HEK293 (cell line): ENCODE measurements around the gene ACSF2.

Experiments
- RBAK ChIP-seq: fragments of 450-650 bp; formaldehyde crosslinking; IDR thresholded peaks from 2 replicates; pipeline ENCODE4 v1.5.1; 2016; ENCODE audit warnings: missing biosample characterization, missing genetic modification characterization
- SETDB1 ChIP-seq: IDR thresholded peaks from one replicate; pipeline ENCODE4 v1.6.1; 2017; ENCODE audit warnings: mild to moderate bottlenecking, low read length, moderate library complexity, mixed read lengths; ENCODE audit not compliant: insufficient read length
- ZBTB21 ChIP-seq: fragments of 450-650 bp; formaldehyde crosslinking; IDR thresholded peaks from 2 replicates; pipeline ENCODE4 v1.5.1; 2017; ENCODE audit warnings: missing biosample characterization, missing genetic modification characterization
- ZNF549 ChIP-seq: fragments of 450-650 bp; IDR thresholded peaks from 2 replicates; pipeline ENCODE4 v1.5.1; 2018; ENCODE audit warnings: missing biosample characterization, missing genetic modification characterization, mild to moderate bottlenecking, inconsistent platforms, moderate library complexity
- ZNF776 ChIP-seq: fragments of 450-650 bp; formaldehyde crosslinking; IDR thresholded peaks from 2 replicates; pipeline ENCODE4 v1.5.0; 2017; ENCODE audit warnings: missing biosample characterization, missing genetic modification characterization, borderline replicate concordance
- TF ChIP-seq, protein P1 (sequence below): fragments of 450-650 bp; formaldehyde crosslinking; IDR thresholded peaks from 2 replicates; pipeline ENCODE4 v1.5.1; 2016; ENCODE audit warnings: missing biosample characterization, missing genetic modification characterization
- TF ChIP-seq, protein P2 (sequence below): fragments of 450-650 bp; formaldehyde crosslinking; IDR thresholded peaks from 2 replicates; pipeline ENCODE4 v1.5.1; 2016; ENCODE audit warnings: missing biosample characterization, missing genetic modification characterization
- TF ChIP-seq, protein P3 (sequence below): fragments of 450-650 bp; formaldehyde crosslinking; IDR thresholded peaks from 2 replicates; pipeline ENCODE4 v1.5.1; 2016; ENCODE audit warnings: missing biosample characterization, missing genetic modification characterization
- TF ChIP-seq, protein P4 (sequence below): IDR thresholded peaks from 2 replicates; pipeline ENCODE4 v1.6.1; 2011; ENCODE audit warnings: mild to moderate bottlenecking, low read depth, low read length, borderline replicate concordance
- TF ChIP-seq, protein P5 (sequence below): fragments of 450-650 bp; formaldehyde crosslinking; IDR thresholded peaks from 2 replicates; pipeline ENCODE4 v1.5.1; 2016; ENCODE audit warnings: missing biosample characterization, missing genetic modification characterization

DNA sequence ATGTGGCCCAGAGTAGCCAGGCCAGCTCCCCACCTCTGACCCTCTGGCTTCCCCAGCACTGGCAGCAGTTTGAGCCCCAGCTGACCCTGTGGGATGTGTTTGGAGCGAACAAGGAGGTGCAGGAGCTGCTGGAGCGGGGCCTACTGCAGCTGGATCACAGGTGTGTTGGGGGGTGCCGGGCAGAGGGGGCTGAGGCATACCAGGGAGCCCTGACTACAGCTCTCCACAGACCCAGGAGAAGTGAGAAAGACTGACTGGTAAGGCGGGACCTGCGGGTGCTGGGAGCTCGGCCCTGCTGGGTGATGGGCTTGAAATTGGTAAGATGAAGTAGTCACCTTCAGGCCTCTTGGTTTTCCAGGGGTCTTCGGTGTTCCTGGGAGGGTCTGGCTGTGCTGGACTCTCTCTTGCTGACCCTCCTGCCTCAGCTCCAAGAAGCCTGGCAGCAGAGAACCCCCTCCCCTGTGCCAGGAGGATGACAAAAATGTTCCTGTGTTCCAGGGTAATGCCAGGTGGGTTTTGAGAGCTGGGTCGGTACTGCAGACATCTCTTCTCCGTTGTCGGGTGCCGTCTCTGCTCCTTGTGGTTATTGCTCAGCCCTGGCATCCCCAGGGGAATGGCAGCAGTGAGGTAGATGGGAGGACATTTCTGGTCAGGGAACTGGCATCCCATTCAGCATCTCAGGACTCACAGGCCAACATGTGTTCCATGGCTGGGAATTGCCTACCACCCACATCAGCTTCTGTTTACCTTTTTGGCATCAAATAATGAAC, 58.6 kb downstream of the ACSF2 start:
- TF ChIP-seq ZNF549 (no peak), ZBTB21 (no peak), RBAK (tag by site-specific recombination) (no peak), ZNF776 (tag by site-specific recombination) (no peak), SETDB1 (no peak)
- TF ChIP-seq, protein P1, sequence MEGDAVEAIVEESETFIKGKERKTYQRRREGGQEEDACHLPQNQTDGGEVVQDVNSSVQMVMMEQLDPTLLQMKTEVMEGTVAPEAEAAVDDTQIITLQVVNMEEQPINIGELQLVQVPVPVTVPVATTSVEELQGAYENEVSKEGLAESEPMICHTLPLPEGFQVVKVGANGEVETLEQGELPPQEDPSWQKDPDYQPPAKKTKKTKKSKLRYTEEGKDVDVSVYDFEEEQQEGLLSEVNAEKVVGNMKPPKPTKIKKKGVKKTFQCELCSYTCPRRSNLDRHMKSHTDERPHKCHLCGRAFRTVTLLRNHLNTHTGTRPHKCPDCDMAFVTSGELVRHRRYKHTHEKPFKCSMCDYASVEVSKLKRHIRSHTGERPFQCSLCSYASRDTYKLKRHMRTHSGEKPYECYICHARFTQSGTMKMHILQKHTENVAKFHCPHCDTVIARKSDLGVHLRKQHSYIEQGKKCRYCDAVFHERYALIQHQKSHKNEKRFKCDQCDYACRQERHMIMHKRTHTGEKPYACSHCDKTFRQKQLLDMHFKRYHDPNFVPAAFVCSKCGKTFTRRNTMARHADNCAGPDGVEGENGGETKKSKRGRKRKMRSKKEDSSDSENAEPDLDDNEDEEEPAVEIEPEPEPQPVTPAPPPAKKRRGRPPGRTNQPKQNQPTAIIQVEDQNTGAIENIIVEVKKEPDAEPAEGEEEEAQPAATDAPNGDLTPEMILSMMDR (tag by site-specific recombination): no peak
- TF ChIP-seq, protein P2, sequence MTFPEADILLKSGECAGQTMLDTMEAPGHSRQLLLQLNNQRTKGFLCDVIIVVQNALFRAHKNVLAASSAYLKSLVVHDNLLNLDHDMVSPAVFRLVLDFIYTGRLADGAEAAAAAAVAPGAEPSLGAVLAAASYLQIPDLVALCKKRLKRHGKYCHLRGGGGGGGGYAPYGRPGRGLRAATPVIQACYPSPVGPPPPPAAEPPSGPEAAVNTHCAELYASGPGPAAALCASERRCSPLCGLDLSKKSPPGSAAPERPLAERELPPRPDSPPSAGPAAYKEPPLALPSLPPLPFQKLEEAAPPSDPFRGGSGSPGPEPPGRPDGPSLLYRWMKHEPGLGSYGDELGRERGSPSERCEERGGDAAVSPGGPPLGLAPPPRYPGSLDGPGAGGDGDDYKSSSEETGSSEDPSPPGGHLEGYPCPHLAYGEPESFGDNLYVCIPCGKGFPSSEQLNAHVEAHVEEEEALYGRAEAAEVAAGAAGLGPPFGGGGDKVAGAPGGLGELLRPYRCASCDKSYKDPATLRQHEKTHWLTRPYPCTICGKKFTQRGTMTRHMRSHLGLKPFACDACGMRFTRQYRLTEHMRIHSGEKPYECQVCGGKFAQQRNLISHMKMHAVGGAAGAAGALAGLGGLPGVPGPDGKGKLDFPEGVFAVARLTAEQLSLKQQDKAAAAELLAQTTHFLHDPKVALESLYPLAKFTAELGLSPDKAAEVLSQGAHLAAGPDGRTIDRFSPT (tag by site-specific recombination): no peak
- TF ChIP-seq, protein P3, sequence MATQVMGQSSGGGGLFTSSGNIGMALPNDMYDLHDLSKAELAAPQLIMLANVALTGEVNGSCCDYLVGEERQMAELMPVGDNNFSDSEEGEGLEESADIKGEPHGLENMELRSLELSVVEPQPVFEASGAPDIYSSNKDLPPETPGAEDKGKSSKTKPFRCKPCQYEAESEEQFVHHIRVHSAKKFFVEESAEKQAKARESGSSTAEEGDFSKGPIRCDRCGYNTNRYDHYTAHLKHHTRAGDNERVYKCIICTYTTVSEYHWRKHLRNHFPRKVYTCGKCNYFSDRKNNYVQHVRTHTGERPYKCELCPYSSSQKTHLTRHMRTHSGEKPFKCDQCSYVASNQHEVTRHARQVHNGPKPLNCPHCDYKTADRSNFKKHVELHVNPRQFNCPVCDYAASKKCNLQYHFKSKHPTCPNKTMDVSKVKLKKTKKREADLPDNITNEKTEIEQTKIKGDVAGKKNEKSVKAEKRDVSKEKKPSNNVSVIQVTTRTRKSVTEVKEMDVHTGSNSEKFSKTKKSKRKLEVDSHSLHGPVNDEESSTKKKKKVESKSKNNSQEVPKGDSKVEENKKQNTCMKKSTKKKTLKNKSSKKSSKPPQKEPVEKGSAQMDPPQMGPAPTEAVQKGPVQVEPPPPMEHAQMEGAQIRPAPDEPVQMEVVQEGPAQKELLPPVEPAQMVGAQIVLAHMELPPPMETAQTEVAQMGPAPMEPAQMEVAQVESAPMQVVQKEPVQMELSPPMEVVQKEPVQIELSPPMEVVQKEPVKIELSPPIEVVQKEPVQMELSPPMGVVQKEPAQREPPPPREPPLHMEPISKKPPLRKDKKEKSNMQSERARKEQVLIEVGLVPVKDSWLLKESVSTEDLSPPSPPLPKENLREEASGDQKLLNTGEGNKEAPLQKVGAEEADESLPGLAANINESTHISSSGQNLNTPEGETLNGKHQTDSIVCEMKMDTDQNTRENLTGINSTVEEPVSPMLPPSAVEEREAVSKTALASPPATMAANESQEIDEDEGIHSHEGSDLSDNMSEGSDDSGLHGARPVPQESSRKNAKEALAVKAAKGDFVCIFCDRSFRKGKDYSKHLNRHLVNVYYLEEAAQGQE (tag by site-specific recombination): no peak
- TF ChIP-seq, protein P4, sequence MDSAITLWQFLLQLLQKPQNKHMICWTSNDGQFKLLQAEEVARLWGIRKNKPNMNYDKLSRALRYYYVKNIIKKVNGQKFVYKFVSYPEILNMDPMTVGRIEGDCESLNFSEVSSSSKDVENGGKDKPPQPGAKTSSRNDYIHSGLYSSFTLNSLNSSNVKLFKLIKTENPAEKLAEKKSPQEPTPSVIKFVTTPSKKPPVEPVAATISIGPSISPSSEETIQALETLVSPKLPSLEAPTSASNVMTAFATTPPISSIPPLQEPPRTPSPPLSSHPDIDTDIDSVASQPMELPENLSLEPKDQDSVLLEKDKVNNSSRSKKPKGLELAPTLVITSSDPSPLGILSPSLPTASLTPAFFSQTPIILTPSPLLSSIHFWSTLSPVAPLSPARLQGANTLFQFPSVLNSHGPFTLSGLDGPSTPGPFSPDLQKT: no peak
- TF ChIP-seq, protein P5, sequence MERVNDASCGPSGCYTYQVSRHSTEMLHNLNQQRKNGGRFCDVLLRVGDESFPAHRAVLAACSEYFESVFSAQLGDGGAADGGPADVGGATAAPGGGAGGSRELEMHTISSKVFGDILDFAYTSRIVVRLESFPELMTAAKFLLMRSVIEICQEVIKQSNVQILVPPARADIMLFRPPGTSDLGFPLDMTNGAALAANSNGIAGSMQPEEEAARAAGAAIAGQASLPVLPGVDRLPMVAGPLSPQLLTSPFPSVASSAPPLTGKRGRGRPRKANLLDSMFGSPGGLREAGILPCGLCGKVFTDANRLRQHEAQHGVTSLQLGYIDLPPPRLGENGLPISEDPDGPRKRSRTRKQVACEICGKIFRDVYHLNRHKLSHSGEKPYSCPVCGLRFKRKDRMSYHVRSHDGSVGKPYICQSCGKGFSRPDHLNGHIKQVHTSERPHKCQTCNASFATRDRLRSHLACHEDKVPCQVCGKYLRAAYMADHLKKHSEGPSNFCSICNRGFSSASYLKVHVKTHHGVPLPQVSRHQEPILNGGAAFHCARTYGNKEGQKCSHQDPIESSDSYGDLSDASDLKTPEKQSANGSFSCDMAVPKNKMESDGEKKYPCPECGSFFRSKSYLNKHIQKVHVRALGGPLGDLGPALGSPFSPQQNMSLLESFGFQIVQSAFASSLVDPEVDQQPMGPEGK (tag by site-specific recombination): no peak
